Fibroblast of lung (primary cell): ENCODE data around the gene CHD6. TPM values are rescaled to one million over a fixed set of nuclear protein-coding genes. Genes with fewer than 3 reads are reported as not detected.

ENCODE experiments used
- DNase-seq, 2 donors: peaks; one replicate each; pipeline versions ENCODE4 v3.0.0 to v3.0.0-alpha.2; 2010; ENCODE audit warnings: low read depth in 2 of 2
- H2AFZ ChIP-seq: 2 replicates; pipeline ENCODE4 v1.5.1; 2012; ENCODE audit warnings: low read length, control low read depth, inconsistent platforms
- H3K27ac ChIP-seq: 2 replicates; pipeline ENCODE4 v1.5.1; 2011; ENCODE audit warnings: low read length, control low read depth; ENCODE audit not compliant: insufficient read depth
- H3K27me3 ChIP-seq: 2 replicates; pipeline ENCODE4 v1.5.1; 2011; ENCODE audit warnings: mild to moderate bottlenecking, low read length; ENCODE audit not compliant: control insufficient read depth, insufficient read depth
- H3K36me3 ChIP-seq: 2 replicates; pipeline ENCODE4 v1.5.1; 2011; ENCODE audit warnings: low read length; ENCODE audit not compliant: control insufficient read depth, insufficient read depth
- H3K4me1 ChIP-seq: 2 replicates; pipeline ENCODE4 v1.5.1; 2011; ENCODE audit warnings: low read length; ENCODE audit not compliant: control insufficient read depth, insufficient read depth; ENCODE audit errors: extremely low read depth
- H3K4me2 ChIP-seq: 2 replicates; pipeline ENCODE4 v1.5.1; 2011; ENCODE audit warnings: low read length, control low read depth; ENCODE audit not compliant: insufficient read depth; ENCODE audit errors: extremely low read depth
- H3K4me3 ChIP-seq, 4 experiments: fragments of 200-600 bp in 1 of 4; sonication (generic) in 1 of 4; replicated peaks in 1 of 4; 2 replicates each; pipeline ENCODE4 v1.5.1; 2011 to 2016; ENCODE audit warnings: low read length in 4 of 4, low read depth in 3 of 4, mild to moderate bottlenecking in 3 of 4, control low read depth in 2 of 4, inconsistent platforms in 1 of 4, mixed read lengths in 1 of 4; ENCODE audit not compliant: insufficient read depth in 1 of 4; ENCODE audit errors: control extremely low read depth in 1 of 4
- H3K79me2 ChIP-seq: 2 replicates; pipeline ENCODE4 v1.5.1; 2012; ENCODE audit warnings: mild to moderate bottlenecking, low read length, inconsistent platforms; ENCODE audit not compliant: control insufficient read depth, insufficient read depth
- H3K9ac ChIP-seq: 2 replicates; pipeline ENCODE4 v1.5.1; 2011; ENCODE audit warnings: mild to moderate bottlenecking, low read length, control low read depth; ENCODE audit not compliant: insufficient read depth
- H3K9me3 ChIP-seq: 2 replicates; pipeline ENCODE4 v1.5.1; 2012; ENCODE audit warnings: low read depth, low read length; ENCODE audit not compliant: control insufficient read depth, insufficient read depth
- H4K20me1 ChIP-seq: 2 replicates; pipeline ENCODE4 v1.5.1; 2011; ENCODE audit warnings: low read length; ENCODE audit not compliant: control insufficient read depth, insufficient read depth; ENCODE audit errors: extremely low read depth
- CTCF ChIP-seq, 2 donors: IDR thresholded peaks in 1 of 2; conservative IDR thresholded peaks in 1 of 2; 1 replicate in 1 of 2; 2 replicates in 1 of 2; pipeline ENCODE4 v1.5.1; 2011 to 2012; ENCODE audit warnings: low read length in 2 of 2, control low read depth in 1 of 2, inconsistent platforms in 1 of 2, low read depth in 1 of 2, mild to moderate bottlenecking in 1 of 2
- EZH2 ChIP-seq: IDR thresholded peaks from 2 replicates; pipeline ENCODE4 v1.5.1; 2012; ENCODE audit warnings: low read length, control low read depth, mild to moderate bottlenecking; ENCODE audit errors: missing control alignments
- polyA plus RNA-seq, 2 donors: library from polyadenylated mRNA; depleted of rRNA in 1 of 2; stranded (reverse) in 1 of 2; unstranded in 1 of 2; fragments of >200 nt; gene quantifications; 2 replicates each; pipeline ENCODE4 v1.2.1, GENCODE V29; 2011 to 2012; ENCODE audit warnings: missing spikeins in 1 of 2
- total RNA-seq: library from RNA; depleted of rRNA; stranded (reverse); fragments of >200 nt; gene quantifications from 2 replicates; pipeline ENCODE4 v1.2.1, GENCODE V29; 2014

Gene CHD6
- total and polyA plus RNA-seq, 2 donors (not counting 1 experiment from before 2014, with no cell fraction given), result 13.4 to 25.9 TPM

- no peak overlapping the region for H3K27ac ChIP-seq
- H3K9me3 ChIP-seq, result no peaks in the 10 kb centered on the region
- no peak overlapping the region for H3K9ac ChIP-seq
- no peak overlapping the region for H3K4me2 ChIP-seq
- no peaks in the 10 kb centered on the region for H3K79me2 ChIP-seq
- no peaks in the 10 kb centered on the region for H3K27me3 ChIP-seq
- TF ChIP-seq EZH2 (no peak), CTCF (conservative IDR thresholded peaks at IDR 0.05 in 1 of 2, IDR thresholded peaks at IDR 0.05 in 1 of 2; ENCODE audit: low read depth in 1 of 2, low read length in 2 of 2) (no peak)
- peak; percentile 52 to 84 for DNase-seq
- no peaks in the 10 kb centered on the region for H3K36me3 ChIP-seq
- no peaks in the 10 kb centered on the region for H3K4me1 ChIP-seq
- no peaks in the 10 kb centered on the region for H4K20me1 ChIP-seq
- H2AFZ ChIP-seq, result no peak overlapping the region
- no peak overlapping the region for H3K4me3 ChIP-seq
These were observed 189.9 kb downstream of the CHD6 start for GRCh38 chr20:41428285-41428684.

- no peak overlapping the region for H2AFZ ChIP-seq
- H3K9ac ChIP-seq, result no peak overlapping the region
- no peak overlapping the region for H3K27ac ChIP-seq
- no peaks in the 10 kb centered on the region for H3K9me3 ChIP-seq
- H3K4me3 ChIP-seq, result no peak overlapping the region
- no peaks in the 10 kb centered on the region for H3K4me1 ChIP-seq
- no peak for DNase-seq
- H4K20me1 ChIP-seq, result no peaks in the 10 kb centered on the region
- no peak overlapping the region for H3K4me2 ChIP-seq
- H3K27me3 ChIP-seq, result no peaks in the 10 kb centered on the region
- no peak for TF ChIP-seq EZH2
- TF ChIP-seq CTCF (conservative IDR thresholded peaks at IDR 0.05 in 1 of 2, IDR thresholded peaks at IDR 0.05 in 1 of 2; ENCODE audit: low read depth in 1 of 2, low read length in 2 of 2), result no peak
- H3K79me2 ChIP-seq, result no peaks in the 10 kb centered on the region
- no peaks in the 10 kb centered on the region for H3K36me3 ChIP-seq
These were observed 190.3 kb downstream of the CHD6 start for GRCh38 chr20:41427833-41428232.

- no peak overlapping the region for H2AFZ ChIP-seq
- H3K4me2 ChIP-seq, result no peak overlapping the region
- no peak overlapping the region for H3K9ac ChIP-seq
- DNase-seq, result no peak
- TF ChIP-seq CTCF (conservative IDR thresholded peaks at IDR 0.05 in 1 of 2, IDR thresholded peaks at IDR 0.05 in 1 of 2; ENCODE audit: low read depth in 1 of 2, low read length in 2 of 2), result no peak
- TF ChIP-seq EZH2, result no peak
- H3K4me3 ChIP-seq, result no peak overlapping the region
- no peaks in the 10 kb centered on the region for H3K4me1 ChIP-seq
- no peaks in the 10 kb centered on the region for H4K20me1 ChIP-seq
- H3K9me3 ChIP-seq, result no peaks in the 10 kb centered on the region
- H3K27me3 ChIP-seq, result no peaks in the 10 kb centered on the region
- no peak overlapping the region for H3K27ac ChIP-seq
- no peaks in the 10 kb centered on the region for H3K36me3 ChIP-seq
- H3K79me2 ChIP-seq, result no peaks in the 10 kb centered on the region
These were observed 191.2 kb downstream of the CHD6 start for GRCh38 chr20:41426976-41427375.
